HEK293 (cell line): Measurements from ENCODE around the gene MUSTN1.

ENCODE experiments used
- CTCF ChIP-seq: fragments of 450-650 bp; formaldehyde crosslinking; IDR thresholded peaks from 2 replicates; pipeline ENCODE4 v1.5.1; 2016; ENCODE audit warnings: missing biosample characterization, missing genetic modification characterization
- SP2 ChIP-seq: fragments of 450-650 bp; formaldehyde crosslinking; IDR thresholded peaks from 2 replicates; pipeline ENCODE4 v1.5.1; 2016; ENCODE audit warnings: missing biosample characterization, missing genetic modification characterization
- YY1 ChIP-seq: fragments of 450-650 bp; formaldehyde crosslinking; IDR thresholded peaks from 2 replicates; pipeline ENCODE4 v1.5.1; 2018; ENCODE audit warnings: missing biosample characterization, missing genetic modification characterization
- ZNF221 ChIP-seq: fragments of 450-650 bp; formaldehyde crosslinking; IDR thresholded peaks from 2 replicates; pipeline ENCODE4 v1.5.1; 2017; ENCODE audit warnings: missing biosample characterization, missing genetic modification characterization, borderline replicate concordance
- ZNF302 ChIP-seq: fragments of 450-650 bp; formaldehyde crosslinking; IDR thresholded peaks from 2 replicates; pipeline ENCODE4 v1.5.1; 2016; ENCODE audit warnings: missing biosample characterization, missing genetic modification characterization, low read depth
- ZNF324 ChIP-seq: fragments of 450-650 bp; formaldehyde crosslinking; IDR thresholded peaks from 2 replicates; pipeline ENCODE4 v1.5.1; 2016; ENCODE audit warnings: missing biosample characterization, missing genetic modification characterization
- ZNF529 ChIP-seq: fragments of 450-650 bp; formaldehyde crosslinking; IDR thresholded peaks from 2 replicates; pipeline ENCODE4 v1.5.1; 2017; ENCODE audit warnings: missing genetic modification characterization, missing biosample characterization; ENCODE audit not compliant: insufficient replicate concordance
- TF ChIP-seq, protein P1 (sequence below): fragments of 450-650 bp; IDR thresholded peaks from 2 replicates; pipeline ENCODE4 v1.5.1; 2018; ENCODE audit warnings: missing biosample characterization, missing genetic modification characterization

- TF ChIP-seq ZNF324 (tag by site-specific recombination) (no peak), ZNF221 (tag by site-specific recombination) (no peak), CTCF (tag by site-specific recombination) (no peak), YY1 (no peak), ZNF302 (tag by site-specific recombination) (no peak), ZNF529 (no peak), SP2 (tag by site-specific recombination) (no peak)
- TF ChIP-seq, protein P1, sequence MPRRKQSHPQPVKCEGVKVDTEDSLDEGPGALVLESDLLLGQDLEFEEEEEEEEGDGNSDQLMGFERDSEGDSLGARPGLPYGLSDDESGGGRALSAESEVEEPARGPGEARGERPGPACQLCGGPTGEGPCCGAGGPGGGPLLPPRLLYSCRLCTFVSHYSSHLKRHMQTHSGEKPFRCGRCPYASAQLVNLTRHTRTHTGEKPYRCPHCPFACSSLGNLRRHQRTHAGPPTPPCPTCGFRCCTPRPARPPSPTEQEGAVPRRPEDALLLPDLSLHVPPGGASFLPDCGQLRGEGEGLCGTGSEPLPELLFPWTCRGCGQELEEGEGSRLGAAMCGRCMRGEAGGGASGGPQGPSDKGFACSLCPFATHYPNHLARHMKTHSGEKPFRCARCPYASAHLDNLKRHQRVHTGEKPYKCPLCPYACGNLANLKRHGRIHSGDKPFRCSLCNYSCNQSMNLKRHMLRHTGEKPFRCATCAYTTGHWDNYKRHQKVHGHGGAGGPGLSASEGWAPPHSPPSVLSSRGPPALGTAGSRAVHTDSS (tag by site-specific recombination): no peak
These were observed 44.3 kb upstream of the MUSTN1 start for GRCh38 chr3:52879090-52879489.
